Fibroblast of lung (primary cell): ENCODE measurements around the gene CDCA7L. TPM values are rescaled to one million over a fixed set of nuclear protein-coding genes. Genes with fewer than 3 reads are reported as not detected.
"Not testable (repeated sequence)": the region's sequence is repeated elsewhere in the genome, so short reads cannot be mapped to it uniquely, and the experiment has no call there.

Experiments
- DNase-seq, 2 donors: peaks; one replicate each; pipeline versions ENCODE4 v3.0.0 to v3.0.0-alpha.2; 2010; ENCODE audit warnings: low read depth in 2 of 2
- H2AFZ ChIP-seq: 2 replicates; pipeline ENCODE4 v1.5.1; 2012; ENCODE audit warnings: low read length, control low read depth, inconsistent platforms
- H3K27ac ChIP-seq: 2 replicates; pipeline ENCODE4 v1.5.1; 2011; ENCODE audit warnings: low read length, control low read depth; ENCODE audit not compliant: insufficient read depth
- H3K27me3 ChIP-seq: 2 replicates; pipeline ENCODE4 v1.5.1; 2011; ENCODE audit warnings: mild to moderate bottlenecking, low read length; ENCODE audit not compliant: control insufficient read depth, insufficient read depth
- H3K36me3 ChIP-seq: 2 replicates; pipeline ENCODE4 v1.5.1; 2011; ENCODE audit warnings: low read length; ENCODE audit not compliant: control insufficient read depth, insufficient read depth
- H3K4me1 ChIP-seq: 2 replicates; pipeline ENCODE4 v1.5.1; 2011; ENCODE audit warnings: low read length; ENCODE audit not compliant: control insufficient read depth, insufficient read depth; ENCODE audit errors: extremely low read depth
- H3K4me2 ChIP-seq: 2 replicates; pipeline ENCODE4 v1.5.1; 2011; ENCODE audit warnings: low read length, control low read depth; ENCODE audit not compliant: insufficient read depth; ENCODE audit errors: extremely low read depth
- H3K4me3 ChIP-seq, 4 experiments: fragments of 200-600 bp in 1 of 4; sonication (generic) in 1 of 4; replicated peaks in 1 of 4; 2 replicates each; pipeline ENCODE4 v1.5.1; 2011 to 2016; ENCODE audit warnings: low read length in 4 of 4, low read depth in 3 of 4, mild to moderate bottlenecking in 3 of 4, control low read depth in 2 of 4, inconsistent platforms in 1 of 4, mixed read lengths in 1 of 4; ENCODE audit not compliant: insufficient read depth in 1 of 4; ENCODE audit errors: control extremely low read depth in 1 of 4
- H3K79me2 ChIP-seq: 2 replicates; pipeline ENCODE4 v1.5.1; 2012; ENCODE audit warnings: mild to moderate bottlenecking, low read length, inconsistent platforms; ENCODE audit not compliant: control insufficient read depth, insufficient read depth
- H3K9ac ChIP-seq: 2 replicates; pipeline ENCODE4 v1.5.1; 2011; ENCODE audit warnings: mild to moderate bottlenecking, low read length, control low read depth; ENCODE audit not compliant: insufficient read depth
- H3K9me3 ChIP-seq: 2 replicates; pipeline ENCODE4 v1.5.1; 2012; ENCODE audit warnings: low read depth, low read length; ENCODE audit not compliant: control insufficient read depth, insufficient read depth
- H4K20me1 ChIP-seq: 2 replicates; pipeline ENCODE4 v1.5.1; 2011; ENCODE audit warnings: low read length; ENCODE audit not compliant: control insufficient read depth, insufficient read depth; ENCODE audit errors: extremely low read depth
- EZH2 ChIP-seq: IDR thresholded peaks from 2 replicates; pipeline ENCODE4 v1.5.1; 2012; ENCODE audit warnings: low read length, control low read depth, mild to moderate bottlenecking; ENCODE audit errors: missing control alignments
- polyA plus RNA-seq, 2 donors: library from polyadenylated mRNA; depleted of rRNA in 1 of 2; stranded (reverse) in 1 of 2; unstranded in 1 of 2; fragments of >200 nt; gene quantifications; 2 replicates each; pipeline ENCODE4 v1.2.1, GENCODE V29; 2011 to 2012; ENCODE audit warnings: missing spikeins in 1 of 2
- total RNA-seq: library from RNA; depleted of rRNA; stranded (reverse); fragments of >200 nt; gene quantifications from 2 replicates; pipeline ENCODE4 v1.2.1, GENCODE V29; 2014
- TF ChIP-seq, protein P1 (sequence below), 2 donors: IDR thresholded peaks in 1 of 2; conservative IDR thresholded peaks in 1 of 2; 1 replicate in 1 of 2; 2 replicates in 1 of 2; pipeline ENCODE4 v1.5.1; 2011 to 2012; ENCODE audit warnings: low read length in 2 of 2, control low read depth in 1 of 2, inconsistent platforms in 1 of 2, low read depth in 1 of 2, mild to moderate bottlenecking in 1 of 2

CDCA7L gene
- total and polyA plus RNA-seq, 2 donors (not counting 1 experiment from before 2014, with no cell fraction given): 25.3 to 29.1 TPM

DNA sequence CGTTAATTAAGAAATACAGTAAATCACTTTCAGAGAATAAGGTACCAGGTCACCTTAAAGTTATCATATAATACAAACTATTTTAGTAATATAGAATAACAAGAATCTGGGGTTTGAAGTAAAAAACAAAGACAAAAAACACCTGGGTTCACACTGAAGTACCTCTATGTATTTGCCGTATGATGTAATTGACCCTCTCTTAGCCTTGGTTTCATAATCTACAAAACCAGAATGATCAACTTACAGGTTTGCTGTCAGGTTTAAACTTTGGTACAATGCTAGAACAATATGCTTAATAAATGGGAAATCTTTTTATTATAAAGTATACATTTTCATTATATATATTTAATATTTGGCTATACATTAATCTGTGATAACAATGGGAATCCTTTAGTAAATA, 58.3 kb downstream of the CDCA7L start:
- H3K27ac ChIP-seq: no peak overlapping the region
- H3K9me3 ChIP-seq: no peaks in the 10 kb centered on the region
- H3K4me1 ChIP-seq: no peaks in the 10 kb centered on the region
- H3K9ac ChIP-seq: no peak overlapping the region
- no peaks in the 10 kb centered on the region for H3K27me3 ChIP-seq
- DNase-seq: no peak
- no peak for TF ChIP-seq EZH2
- TF ChIP-seq, protein P1, sequence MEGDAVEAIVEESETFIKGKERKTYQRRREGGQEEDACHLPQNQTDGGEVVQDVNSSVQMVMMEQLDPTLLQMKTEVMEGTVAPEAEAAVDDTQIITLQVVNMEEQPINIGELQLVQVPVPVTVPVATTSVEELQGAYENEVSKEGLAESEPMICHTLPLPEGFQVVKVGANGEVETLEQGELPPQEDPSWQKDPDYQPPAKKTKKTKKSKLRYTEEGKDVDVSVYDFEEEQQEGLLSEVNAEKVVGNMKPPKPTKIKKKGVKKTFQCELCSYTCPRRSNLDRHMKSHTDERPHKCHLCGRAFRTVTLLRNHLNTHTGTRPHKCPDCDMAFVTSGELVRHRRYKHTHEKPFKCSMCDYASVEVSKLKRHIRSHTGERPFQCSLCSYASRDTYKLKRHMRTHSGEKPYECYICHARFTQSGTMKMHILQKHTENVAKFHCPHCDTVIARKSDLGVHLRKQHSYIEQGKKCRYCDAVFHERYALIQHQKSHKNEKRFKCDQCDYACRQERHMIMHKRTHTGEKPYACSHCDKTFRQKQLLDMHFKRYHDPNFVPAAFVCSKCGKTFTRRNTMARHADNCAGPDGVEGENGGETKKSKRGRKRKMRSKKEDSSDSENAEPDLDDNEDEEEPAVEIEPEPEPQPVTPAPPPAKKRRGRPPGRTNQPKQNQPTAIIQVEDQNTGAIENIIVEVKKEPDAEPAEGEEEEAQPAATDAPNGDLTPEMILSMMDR (conservative IDR thresholded peaks at IDR 0.05 in 1 of 2, IDR thresholded peaks at IDR 0.05 in 1 of 2; ENCODE audit: low read depth in 1 of 2, low read length in 2 of 2): no peak
- H3K4me2 ChIP-seq: no peak overlapping the region
- H2AFZ ChIP-seq: no peak overlapping the region
- no peaks in the 10 kb centered on the region for H3K36me3 ChIP-seq
- no peaks in the 10 kb centered on the region for H4K20me1 ChIP-seq
- H3K4me3 ChIP-seq: no peak overlapping the region
- H3K79me2 ChIP-seq: no peaks in the 10 kb centered on the region

DNA sequence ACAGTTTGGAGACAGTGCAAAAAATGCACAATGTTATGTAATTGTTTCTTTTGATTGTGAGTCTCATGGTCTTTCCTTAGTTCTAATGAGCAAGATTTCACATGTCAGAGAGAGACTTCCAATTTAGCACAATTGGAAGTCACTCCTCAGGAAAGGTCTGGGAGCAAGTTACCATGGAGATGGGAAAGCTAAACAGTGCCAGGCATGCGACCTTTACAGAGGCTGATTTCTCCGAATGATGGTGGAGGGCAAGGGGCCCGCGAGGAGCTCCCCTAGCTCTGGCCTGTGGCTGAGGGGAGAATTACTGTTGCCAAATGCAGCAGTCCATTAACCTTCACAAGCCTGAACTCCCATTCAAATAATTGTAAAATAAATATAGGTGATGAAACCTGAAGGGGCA, 59.3 kb downstream of the CDCA7L start:
- no peak for DNase-seq
- Histone ChIP-seq H3K27ac (no peak overlapping the region), H4K20me1 (no peaks in the 10 kb centered on the region), H3K4me3 (no peak overlapping the region), H3K27me3 (no peaks in the 10 kb centered on the region), H3K4me2 (no peak overlapping the region), H3K9me3 (no peaks in the 10 kb centered on the region), H3K9ac (no peak overlapping the region), H2AFZ (no peak overlapping the region), H3K79me2 (no peaks in the 10 kb centered on the region), H3K4me1 (no peaks in the 10 kb centered on the region), H3K36me3 (no peaks in the 10 kb centered on the region)
- no peak for TF ChIP-seq EZH2
- TF ChIP-seq, protein P1 (conservative IDR thresholded peaks at IDR 0.05 in 1 of 2, IDR thresholded peaks at IDR 0.05 in 1 of 2; ENCODE audit: low read depth in 1 of 2, low read length in 2 of 2): no peak

DNA sequence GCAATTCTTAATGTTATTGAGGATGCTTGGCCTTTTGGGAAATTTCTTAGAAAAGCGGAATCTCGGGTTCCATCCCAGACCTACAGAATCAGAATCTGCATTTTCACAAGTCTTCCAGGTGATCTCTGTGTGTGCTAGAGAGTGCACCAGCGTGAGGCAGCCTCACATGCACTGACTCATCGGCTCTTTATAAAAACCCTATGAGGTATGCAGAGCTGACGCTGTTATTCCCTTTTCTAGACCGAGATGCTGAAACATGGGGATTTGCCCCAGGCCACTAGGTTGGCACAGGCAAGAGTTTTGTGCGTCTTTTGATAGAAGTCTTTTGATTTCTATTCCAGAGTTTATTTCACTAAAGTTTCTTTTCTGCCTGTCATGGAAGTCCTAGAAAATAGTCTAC, 61.2 kb downstream of the CDCA7L start:
- H3K79me2 ChIP-seq: no peaks in the 10 kb centered on the region
- no peaks in the 10 kb centered on the region for H3K36me3 ChIP-seq
- H3K27me3 ChIP-seq: no peaks in the 10 kb centered on the region
- no peak overlapping the region for H3K4me2 ChIP-seq
- H3K9me3 ChIP-seq: no peaks in the 10 kb centered on the region
- no peak for DNase-seq
- H3K4me1 ChIP-seq: no peaks in the 10 kb centered on the region
- TF ChIP-seq EZH2: no peak
- TF ChIP-seq, protein P1 (conservative IDR thresholded peaks at IDR 0.05 in 1 of 2, IDR thresholded peaks at IDR 0.05 in 1 of 2; ENCODE audit: low read depth in 1 of 2, low read length in 2 of 2): no peak
- H3K9ac ChIP-seq: no peak overlapping the region
- no peak overlapping the region for H3K27ac ChIP-seq
- H2AFZ ChIP-seq: no peak overlapping the region
- no peak overlapping the region for H3K4me3 ChIP-seq
- no peaks in the 10 kb centered on the region for H4K20me1 ChIP-seq

DNA sequence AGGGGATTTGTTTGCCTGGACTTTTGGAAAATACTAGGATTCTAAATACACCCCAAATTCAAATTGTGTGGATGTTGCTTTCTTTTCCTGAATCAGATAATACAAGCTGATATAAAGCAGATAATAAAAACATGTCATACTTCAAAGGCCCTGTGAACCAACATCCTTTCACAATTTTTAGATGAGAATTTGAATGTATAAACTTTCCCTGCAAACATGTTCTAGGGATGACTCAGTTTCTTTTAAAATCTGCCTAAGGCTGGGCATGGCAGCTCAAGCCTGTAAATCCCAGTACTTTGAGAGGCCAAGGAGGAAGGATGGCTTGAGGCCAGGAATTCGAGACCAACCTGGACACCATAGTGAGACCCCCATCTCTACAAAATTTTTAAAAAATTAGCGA, 62.2 kb downstream of the CDCA7L start:
- DNase-seq, H3K36me3 ChIP-seq, H3K9me3 ChIP-seq, H4K20me1 ChIP-seq, H3K4me3 ChIP-seq, H3K9ac ChIP-seq, H3K27me3 ChIP-seq, H3K4me1 ChIP-seq, H3K79me2 ChIP-seq, H2AFZ ChIP-seq, H3K4me2 ChIP-seq, H3K27ac ChIP-seq: not testable (repeated sequence)
